Vagina (tissue), 2 donors: Measurements from ENCODE around the gene DTYMK. TPM values are rescaled to one million over a fixed set of nuclear protein-coding genes. Genes with fewer than 3 reads are reported as not detected.
A peak's percentile ranks its signal among the peaks of the same experiment; 100 is the strongest.

Experiments
- DNase-seq, 2 donors: peaks; one replicate each; pipeline ENCODE4 v3.0.0-alpha.2; 2017; ENCODE audit errors: extremely low spot score in 2 of 2
- H3K27ac ChIP-seq: fragments of 200-600 bp; sonication (generic); one replicate; pipeline ENCODE4 v1.5.1; 2019
- H3K27me3 ChIP-seq: fragments of 200-600 bp; sonication (generic); one replicate; pipeline ENCODE4 v1.5.1; 2019
- H3K36me3 ChIP-seq, 2 donors: fragments of 200-600 bp; sonication (generic); one replicate each; pipeline ENCODE4 v1.5.1; 2017 to 2019
- H3K4me1 ChIP-seq: fragments of 200-600 bp; sonication (generic); one replicate; pipeline ENCODE4 v1.5.1; 2019
- H3K4me3 ChIP-seq, 2 donors: fragments of 200-600 bp; sonication (generic); 1 replicate in 1 of 2; 2 replicates in 1 of 2; pipeline ENCODE4 v1.5.1; 2016 to 2019
- H3K9me3 ChIP-seq: fragments of 200-600 bp; sonication (generic); one replicate; pipeline ENCODE4 v1.5.1; 2019
- POLR2A ChIP-seq, 2 donors: fragments of 450-650 bp; IDR thresholded peaks; one replicate each; pipeline ENCODE4 v1.6.1; 2017; ENCODE audit warnings: antibody characterized with exemption in 2 of 2, mild to moderate bottlenecking in 2 of 2, moderate library complexity in 2 of 2
- POLR2AphosphoS5 ChIP-seq, 2 donors: sonication (generic); formaldehyde crosslinking; IDR thresholded peaks; one replicate each; pipeline ENCODE4 v1.9.0; 2017; ENCODE audit warnings: antibody characterized with exemption in 2 of 2, mild to moderate bottlenecking in 2 of 2, low read depth in 1 of 2; ENCODE audit not compliant: insufficient read depth in 1 of 2
- intact Hi-C: fragments of 100-400 bp; cut with DNase I; formaldehyde crosslinking; loops from one replicate; pipeline ENCODE4 v1.15.1; 2023
- total RNA-seq: library from RNA; depleted of rRNA; stranded (reverse); fragments of >200 nt; gene quantifications from one replicate; pipeline ENCODE4 v1.2.3, GENCODE V29; 2016
- TF ChIP-seq, protein P1 (sequence below), 3 experiments: fragments of 450-650 bp in 2 of 3; fragments of 200-600 bp in 1 of 3; sonication (generic) in 1 of 3; IDR thresholded peaks; one replicate each; pipeline ENCODE4 v1.5.1; 2017 to 2019; ENCODE audit warnings: antibody characterized with exemption in 3 of 3, mild to moderate bottlenecking in 2 of 3, moderate library complexity in 2 of 3

DTYMK gene
- total RNA-seq, 1 donor from 2014 or later: 14.7 TPM

GRCh38 chr2:241639385-241639784 lies 47.2 kb downstream of the DTYMK start:
- intact Hi-C loops: loop anchor here (5.0 kb wide), 1 partner anchor 322 kb away; the partner anchor contains the start of genes HDLBP and SEPTIN2
- no peak for DNase-seq
- no peak overlapping the region for H3K27ac ChIP-seq
- TF ChIP-seq, protein P1, sequence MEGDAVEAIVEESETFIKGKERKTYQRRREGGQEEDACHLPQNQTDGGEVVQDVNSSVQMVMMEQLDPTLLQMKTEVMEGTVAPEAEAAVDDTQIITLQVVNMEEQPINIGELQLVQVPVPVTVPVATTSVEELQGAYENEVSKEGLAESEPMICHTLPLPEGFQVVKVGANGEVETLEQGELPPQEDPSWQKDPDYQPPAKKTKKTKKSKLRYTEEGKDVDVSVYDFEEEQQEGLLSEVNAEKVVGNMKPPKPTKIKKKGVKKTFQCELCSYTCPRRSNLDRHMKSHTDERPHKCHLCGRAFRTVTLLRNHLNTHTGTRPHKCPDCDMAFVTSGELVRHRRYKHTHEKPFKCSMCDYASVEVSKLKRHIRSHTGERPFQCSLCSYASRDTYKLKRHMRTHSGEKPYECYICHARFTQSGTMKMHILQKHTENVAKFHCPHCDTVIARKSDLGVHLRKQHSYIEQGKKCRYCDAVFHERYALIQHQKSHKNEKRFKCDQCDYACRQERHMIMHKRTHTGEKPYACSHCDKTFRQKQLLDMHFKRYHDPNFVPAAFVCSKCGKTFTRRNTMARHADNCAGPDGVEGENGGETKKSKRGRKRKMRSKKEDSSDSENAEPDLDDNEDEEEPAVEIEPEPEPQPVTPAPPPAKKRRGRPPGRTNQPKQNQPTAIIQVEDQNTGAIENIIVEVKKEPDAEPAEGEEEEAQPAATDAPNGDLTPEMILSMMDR (IDR thresholded peaks at IDR 0.05): no peak
- TF ChIP-seq POLR2AphosphoS5 (IDR thresholded peaks at IDR 0.05; ENCODE audit: insufficient read depth in 1 of 2, low read depth in 1 of 2) (no peak), POLR2A (IDR thresholded peaks at IDR 0.05) (no peak)
- no peaks in the 10 kb centered on the region for H3K27me3 ChIP-seq
- H3K9me3 ChIP-seq: no peaks in the 10 kb centered on the region
- no peak overlapping the region for H3K4me3 ChIP-seq
- peaks cover 53% of the 10 kb centered on the region for H3K4me1 ChIP-seq
- H3K36me3 ChIP-seq: no peaks in the 10 kb centered on the region

DNA sequence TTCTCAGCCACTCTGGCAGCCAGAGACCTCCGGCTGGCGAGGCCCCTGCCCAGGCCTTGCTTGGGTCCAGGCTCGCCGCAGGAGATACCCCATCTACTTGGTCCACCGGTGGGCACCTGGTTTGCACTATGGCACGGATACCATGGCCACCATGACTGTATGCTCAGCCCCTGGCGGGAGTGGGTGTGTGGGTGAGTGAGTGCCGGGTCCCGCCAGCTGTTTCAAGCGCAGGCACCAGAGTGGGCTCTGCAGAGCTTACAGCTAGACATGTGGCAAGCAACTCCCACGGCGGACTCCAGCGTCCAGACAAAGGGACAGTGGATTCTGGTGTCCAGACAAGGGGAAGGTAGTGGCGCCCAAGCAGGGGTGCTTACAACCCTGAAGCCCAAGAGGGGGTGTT lies 47.7 kb downstream of the DTYMK start:
- TF ChIP-seq POLR2A (IDR thresholded peaks at IDR 0.05): no peak
- TF ChIP-seq, protein P1 (IDR thresholded peaks at IDR 0.05): no peak
- TF ChIP-seq POLR2AphosphoS5 (IDR thresholded peaks at IDR 0.05; ENCODE audit: insufficient read depth in 1 of 2, low read depth in 1 of 2): no peak
- Histone ChIP-seq H3K9me3 (no peaks in the 10 kb centered on the region), H3K4me1 (peaks cover 56% of the 10 kb centered on the region), H3K27ac (no peak overlapping the region), H3K4me3 (no peak overlapping the region), H3K27me3 (no peaks in the 10 kb centered on the region), H3K36me3 (no peaks in the 10 kb centered on the region)
- no peak for DNase-seq
- intact Hi-C loops: loop anchor here (5.0 kb wide), 1 partner anchor 322 kb away; the partner anchor contains the start of genes HDLBP and SEPTIN2

DNA sequence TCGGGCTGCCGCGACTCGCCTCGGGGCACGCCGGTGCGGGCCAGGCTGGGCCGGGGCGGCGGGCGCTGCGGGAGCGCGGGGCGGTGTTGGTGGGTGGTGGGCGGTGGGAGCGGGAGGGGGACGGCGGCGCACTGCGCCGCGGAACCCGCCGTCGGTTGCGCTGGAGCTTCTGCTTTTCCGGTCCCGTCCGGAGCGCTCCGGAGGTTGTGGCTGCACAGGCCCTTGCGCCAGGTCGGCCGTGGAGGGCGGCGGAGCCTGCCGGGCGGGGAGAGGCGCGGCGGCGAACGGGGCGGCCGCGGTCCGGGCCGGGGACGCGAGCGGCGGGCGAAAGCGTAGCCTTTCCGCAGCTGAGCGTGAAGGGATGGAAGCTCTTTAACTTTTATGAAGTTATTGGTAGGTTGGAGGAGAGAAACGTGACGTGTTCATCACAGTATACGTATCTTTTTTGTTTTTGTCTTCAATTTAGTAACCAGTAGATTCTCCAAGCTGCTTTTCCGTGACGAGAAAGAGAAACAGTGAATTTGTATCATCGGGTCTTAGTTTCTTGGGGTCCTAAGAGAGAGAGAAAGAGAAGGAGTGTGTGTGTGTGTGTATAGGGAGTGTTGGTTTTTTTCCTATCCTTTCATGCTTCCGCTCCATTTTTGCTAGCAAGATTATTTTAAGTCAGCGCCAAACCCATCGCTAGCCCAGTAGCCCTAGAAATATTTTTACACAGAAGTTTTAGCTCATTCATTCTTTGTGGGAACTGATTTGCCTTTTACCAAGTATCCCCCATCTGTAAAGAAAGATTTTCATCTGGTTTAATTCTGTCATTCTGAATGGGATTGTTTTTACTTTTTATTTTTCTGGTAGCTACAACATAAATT lies 48.6 kb downstream of the DTYMK start:
- DNase-seq: no peak
- intact Hi-C loops: loop anchor here (5.0 kb wide), 1 partner anchor 321 kb away; the partner anchor contains the start of genes HDLBP and SEPTIN2
- H3K9me3 ChIP-seq: no peaks in the 10 kb centered on the region
- no peaks in the 10 kb centered on the region for H3K27me3 ChIP-seq
- TF ChIP-seq POLR2A (IDR thresholded peaks at IDR 0.05) (no peak), POLR2AphosphoS5 (IDR thresholded peaks at IDR 0.05; ENCODE audit: insufficient read depth in 1 of 2, low read depth in 1 of 2) (no peak)
- TF ChIP-seq, protein P1 (IDR thresholded peaks at IDR 0.05): no peak
- H3K4me1 ChIP-seq: peaks cover 56% of the 10 kb centered on the region
- H3K27ac ChIP-seq: peak overlapping the region; percentile 98
- H3K4me3 ChIP-seq: peak overlapping the region; percentile 82 to 87
- H3K36me3 ChIP-seq: peaks cover 0 to 8% of the 10 kb centered on the region in 2 donors

- no peaks in the 10 kb centered on the region for H3K27me3 ChIP-seq
- H3K9me3 ChIP-seq: no peaks in the 10 kb centered on the region
- H3K27ac ChIP-seq: peak within 1 kb of the TSS; percentile 98
- TF ChIP-seq POLR2AphosphoS5 (IDR thresholded peaks at IDR 0.05; ENCODE audit: insufficient read depth in 1 of 2, low read depth in 1 of 2) (peak; percentile 43 to 73), POLR2A (IDR thresholded peaks at IDR 0.05) (no peak)
- H3K4me1 ChIP-seq: peaks cover 56% of the 10 kb centered on the region
- peak within 1 kb of the TSS; percentile 82 to 87 for H3K4me3 ChIP-seq
- intact Hi-C loops: loop anchor here (5.0 kb wide), 1 partner anchor 320 kb away; the partner anchor contains the start of genes HDLBP and SEPTIN2
- peaks cover 0 to 15% of the 10 kb centered on the region in 2 donors for H3K36me3 ChIP-seq
- DNase-seq: no peak
Observed at GRCh38 chr2:241637018-241637794, 49.4 kb downstream of the DTYMK start, which contains the start of the genes ATG4B and THAP4. Gene ATG4B (plus strand): TSS chr2:241637693. CDS start chr2:241637715, 22 bp downstream. Gene THAP4 (minus strand): TSS chr2:241637158. CDS start chr2:241637017, 141 bp downstream.
